ES-I3 (cell line): ENCODE data around the gene SCOC.
"Not testable (repeated sequence)": the region's sequence is repeated elsewhere in the genome, so short reads cannot be mapped to it uniquely, and the experiment has no call there.

Source experiments
- H3K36me3 ChIP-seq: 2 replicates; pipeline ENCODE4 v1.6.1; 2013; ENCODE audit warnings: mild to moderate bottlenecking, low read length, control low read depth, moderate library complexity; ENCODE audit not compliant: insufficient read depth
- H3K4me1 ChIP-seq: 2 replicates; pipeline ENCODE4 v1.6.1; 2013; ENCODE audit warnings: mild to moderate bottlenecking, control low read depth, low read length; ENCODE audit not compliant: insufficient read depth
- H3K9ac ChIP-seq: 2 replicates; pipeline ENCODE4 v1.6.1; 2013; ENCODE audit warnings: low read depth, mild to moderate bottlenecking, low read length, moderate library complexity
- H3K9me3 ChIP-seq: 2 replicates; pipeline ENCODE4 v1.6.1; 2013; ENCODE audit warnings: mild to moderate bottlenecking, low read length, moderate library complexity; ENCODE audit not compliant: control insufficient read depth, insufficient read depth

SCOC gene

DNA sequence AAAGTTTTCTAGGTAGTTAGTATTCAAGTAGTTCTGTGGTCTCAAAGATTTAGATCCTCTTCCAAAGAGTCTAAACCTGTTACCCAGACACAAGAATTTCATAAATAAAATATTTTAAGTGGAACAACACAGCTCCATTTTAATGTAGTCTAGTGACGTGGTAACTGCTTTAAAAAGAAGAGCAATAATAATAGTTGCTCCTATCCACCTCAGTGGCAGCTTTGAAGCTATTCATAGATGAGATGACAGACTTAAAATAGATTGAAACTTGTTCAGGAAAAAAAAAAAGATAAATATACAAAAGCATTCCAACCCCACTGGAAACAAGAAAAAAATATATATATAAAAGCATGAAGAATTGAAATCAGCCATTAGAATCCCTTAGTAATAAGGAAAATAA is 14.6 kb downstream of the SCOC start:
- no peaks in the 10 kb centered on the region for H3K9me3 ChIP-seq
- H3K36me3 ChIP-seq = no peaks in the 10 kb centered on the region
- no peak overlapping the region for H3K9ac ChIP-seq
- H3K4me1 ChIP-seq = no peaks in the 10 kb centered on the region

DNA sequence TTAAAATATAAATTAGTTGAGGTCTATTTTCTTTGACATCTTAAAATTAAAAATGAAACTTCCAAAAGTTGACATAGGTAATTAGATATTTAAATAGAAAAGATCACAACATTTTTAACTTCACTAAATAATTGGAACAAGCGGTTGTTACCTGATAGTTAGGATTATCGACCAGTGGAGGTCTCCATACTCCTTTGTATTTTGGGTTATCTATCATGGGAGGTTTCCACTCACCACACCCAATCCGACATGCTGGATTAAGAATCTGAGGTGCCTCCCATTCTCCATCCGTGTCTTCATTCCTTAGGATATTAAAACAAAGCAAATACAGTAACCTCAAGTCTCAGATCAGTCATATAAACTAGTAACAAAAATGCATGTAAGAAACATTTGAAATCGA is 22.2 kb downstream of the SCOC start:
- H3K4me1 ChIP-seq = no peaks in the 10 kb centered on the region
- H3K9ac ChIP-seq = no peak overlapping the region
- no peaks in the 10 kb centered on the region for H3K9me3 ChIP-seq
- no peaks in the 10 kb centered on the region for H3K36me3 ChIP-seq

DNA sequence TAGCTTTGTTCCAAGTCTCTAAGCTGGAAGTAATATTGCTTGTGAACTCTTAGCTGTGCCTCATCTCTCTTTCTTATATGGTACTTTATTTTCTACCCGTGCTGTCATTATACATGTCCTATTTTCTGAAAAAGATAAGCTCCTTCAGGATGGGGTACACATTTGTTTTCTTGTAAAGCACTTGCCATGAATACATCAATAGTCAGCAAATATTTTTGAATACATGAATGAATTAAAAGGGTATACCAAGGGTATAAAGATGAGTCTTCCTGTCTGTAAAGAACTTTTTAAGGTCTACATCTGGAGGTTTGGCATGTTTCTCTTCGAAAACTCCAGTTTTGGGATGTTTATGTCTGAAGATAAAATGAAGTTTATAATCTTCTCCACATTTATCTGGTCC is 26.7 kb downstream of the SCOC start:
- Histone ChIP-seq H3K9ac (no peak overlapping the region), H3K9me3 (no peaks in the 10 kb centered on the region), H3K4me1 (no peaks in the 10 kb centered on the region), H3K36me3 (no peaks in the 10 kb centered on the region)

DNA sequence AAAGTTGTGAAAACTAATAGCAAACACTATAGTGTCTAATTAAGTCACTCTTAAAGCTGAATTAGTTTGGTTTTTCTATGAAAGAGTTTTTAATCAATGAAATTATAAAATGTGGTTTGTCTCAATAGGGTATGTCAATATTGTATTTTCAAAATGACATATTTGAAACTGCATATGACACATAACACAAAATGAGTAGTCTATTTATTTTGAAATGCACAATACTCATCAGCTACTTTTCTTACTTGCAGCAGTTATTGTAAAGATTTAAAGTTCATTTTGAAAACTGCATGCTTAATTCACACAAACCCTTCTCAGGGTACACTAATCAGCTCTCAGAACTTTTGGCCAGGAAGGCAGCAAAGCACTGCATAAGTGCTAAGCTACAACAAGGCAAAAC is 32.8 kb downstream of the SCOC start:
- Histone ChIP-seq H3K4me1 (no peaks in the 10 kb centered on the region), H3K36me3 (no peaks in the 10 kb centered on the region; the same call in 1 of the 2 replicates), H3K9ac (no peak overlapping the region), H3K9me3 (no peaks in the 10 kb centered on the region)

DNA sequence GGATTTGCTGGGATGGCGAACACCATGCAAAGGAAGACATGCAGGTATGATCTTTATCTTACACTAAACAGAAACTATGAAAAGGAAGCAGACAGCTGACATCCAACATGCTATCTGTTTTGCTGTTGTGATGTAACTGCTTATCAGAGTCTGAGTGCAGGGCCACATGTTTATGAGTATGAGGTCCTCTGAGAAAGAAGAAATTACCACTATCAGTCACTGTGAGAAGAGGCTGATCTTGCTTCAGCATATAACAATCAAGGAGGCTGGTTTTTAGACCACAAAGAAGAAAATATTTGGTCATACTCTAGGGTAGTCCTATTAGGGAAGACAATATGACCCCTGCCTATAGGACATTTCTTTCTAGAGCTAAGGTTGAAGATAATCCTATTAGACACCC is 35.5 kb downstream of the SCOC start:
- H3K4me1 ChIP-seq = no peaks in the 10 kb centered on the region
- no peak overlapping the region for H3K9ac ChIP-seq
- H3K9me3 ChIP-seq = no peaks in the 10 kb centered on the region
- H3K36me3 ChIP-seq = no peaks in the 10 kb centered on the region; the same call in 1 of the 2 replicates

DNA sequence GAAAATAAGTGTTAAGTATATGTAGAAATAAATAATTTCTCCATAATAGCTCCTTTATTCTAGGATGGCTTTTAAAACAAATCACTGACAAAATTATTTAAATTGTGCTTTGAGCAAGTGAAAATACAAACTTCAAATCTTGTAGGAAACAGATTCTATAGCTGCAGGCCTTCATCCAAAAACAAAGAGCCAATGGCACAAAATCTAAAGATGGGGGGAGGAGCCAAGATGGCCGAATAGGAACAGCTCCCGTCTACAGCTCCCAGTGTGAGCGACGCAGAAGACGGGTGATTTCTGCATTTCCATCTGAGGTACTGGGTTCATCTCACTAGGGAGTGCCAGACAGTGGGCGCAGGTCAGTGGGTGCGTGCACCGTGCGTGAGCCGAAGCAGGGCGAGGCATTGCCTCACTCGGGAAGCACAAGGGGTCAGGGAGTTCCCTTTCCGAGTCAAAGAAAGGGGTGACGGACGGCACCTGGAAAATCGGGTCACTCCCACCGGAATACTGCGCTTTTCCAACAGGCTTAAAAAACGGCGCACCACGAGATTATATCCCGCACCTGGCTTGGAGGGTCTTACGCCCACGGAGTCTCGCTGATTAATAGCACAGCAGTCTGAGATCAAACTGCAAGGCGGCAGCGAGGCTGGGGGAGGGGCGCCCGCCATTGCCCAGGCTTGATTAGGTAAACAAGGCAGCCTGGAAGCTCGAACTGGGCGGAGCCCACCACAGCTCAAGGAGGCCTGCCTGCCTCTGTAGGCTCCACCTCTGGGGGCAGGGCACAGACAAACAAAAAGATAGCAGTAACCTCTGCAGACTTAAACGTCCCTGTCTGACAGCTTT is 39.9 kb downstream of the SCOC start:
- H3K36me3 ChIP-seq, H3K9me3 ChIP-seq, H3K4me1 ChIP-seq, H3K9ac ChIP-seq: not testable (repeated sequence)

DNA sequence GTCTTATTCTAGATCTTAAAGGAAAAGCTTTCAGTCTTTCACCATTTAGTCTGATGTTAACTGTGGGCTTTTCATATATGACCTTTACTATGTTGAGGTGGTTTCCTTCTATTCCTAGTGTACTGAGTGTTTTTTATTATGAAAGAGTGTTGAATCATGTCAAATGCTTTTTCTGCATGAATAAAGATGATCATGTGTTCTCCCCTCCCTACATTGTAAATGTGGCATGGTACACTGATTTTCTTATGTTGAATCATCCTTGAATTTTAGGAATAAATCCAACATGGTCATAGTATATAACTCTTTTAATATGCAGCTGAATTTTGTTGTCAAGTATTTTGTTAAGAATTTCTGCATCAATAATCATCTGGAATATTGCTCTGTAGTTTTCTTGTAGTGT is 49.7 kb downstream of the SCOC start:
- Histone ChIP-seq H3K9ac (no peak overlapping the region), H3K9me3 (no peaks in the 10 kb centered on the region), H3K4me1 (0 out of 2 replicates have a peak, but pooled peaks cover 4% of the 10 kb centered on the region), H3K36me3 (no peaks in the 10 kb centered on the region)

DNA sequence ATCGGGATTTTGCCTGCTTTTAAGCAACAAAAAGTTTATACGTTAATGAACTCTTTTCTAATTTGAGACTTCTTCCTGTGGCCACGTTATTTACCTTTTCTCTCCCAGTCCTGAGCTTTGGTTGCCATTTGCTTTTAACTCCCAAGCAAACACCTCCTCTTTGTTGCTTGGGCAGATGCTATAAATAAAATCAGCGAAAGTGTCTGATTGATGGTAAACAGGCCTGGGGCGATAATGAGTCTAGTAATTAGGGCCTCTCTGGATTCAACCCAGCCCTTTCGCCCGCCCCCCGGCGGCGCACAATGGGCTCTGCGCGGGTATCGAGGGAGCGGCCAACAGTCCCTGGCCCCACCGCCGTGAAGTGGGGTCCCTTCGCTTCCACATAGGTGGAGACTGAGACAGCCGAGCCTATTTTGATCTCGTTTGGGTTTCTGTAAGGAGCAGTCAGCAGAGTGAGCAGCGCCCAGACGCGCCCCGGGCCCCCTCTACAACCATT is 53.2 kb downstream of the SCOC start:
- Histone ChIP-seq H3K9ac (peak overlapping the region; percentile 89), H3K36me3 (no peaks in the 10 kb centered on the region), H3K9me3 (no peaks in the 10 kb centered on the region), H3K4me1 (peaks cover 8% of the 10 kb centered on the region; the same call in 1 of the 2 replicates)

DNA sequence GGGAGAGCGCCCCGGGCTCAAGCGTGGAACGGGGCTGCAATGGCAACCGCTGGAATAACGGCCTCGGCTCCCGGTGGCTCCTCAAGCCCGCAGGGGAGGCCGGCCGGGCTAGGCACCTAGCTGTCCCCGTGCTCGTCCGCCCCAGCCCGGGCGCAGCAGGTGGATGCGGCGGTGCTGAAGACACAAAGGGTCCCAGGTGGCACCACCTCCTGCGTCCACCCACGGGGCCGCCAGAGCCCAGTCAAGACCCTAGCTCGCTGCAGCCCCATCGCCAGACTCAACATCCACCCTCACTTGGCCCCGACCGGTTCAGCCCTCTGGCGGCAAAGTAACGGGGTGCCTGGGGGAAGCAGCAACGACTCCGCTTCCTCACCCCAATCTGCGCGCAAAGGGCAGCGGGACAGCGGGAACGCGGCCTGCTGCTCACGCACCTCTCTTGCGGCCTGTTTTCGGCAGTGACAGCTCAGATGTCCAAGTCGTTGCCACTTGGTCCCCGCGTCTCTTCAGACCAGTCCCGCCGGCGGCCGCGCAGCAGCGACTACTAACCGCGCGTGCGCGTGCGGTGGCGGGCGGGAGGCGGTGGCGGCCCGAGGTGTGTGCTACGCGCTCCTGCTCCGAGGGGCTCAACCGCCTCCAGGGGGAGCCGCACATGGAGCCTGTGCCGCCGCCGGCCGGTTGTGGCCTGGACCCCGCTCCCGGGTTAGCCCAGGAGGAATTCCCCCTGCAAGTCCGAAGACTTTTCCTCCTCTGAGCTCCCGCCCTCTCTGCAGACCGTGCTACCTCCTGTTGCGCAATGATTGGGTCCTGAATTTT is 53.9 kb downstream of the SCOC start, which contains the start of gene CLGN:
TSS of gene CLGN (minus strand) at position 543 of the 813 bp plus-strand sequence. CDS start 14,570 bp downstream, outside the sequence.
- H3K4me1 ChIP-seq = peaks cover 8% of the 10 kb centered on the region; the same call in 1 of the 2 replicates
- H3K9ac ChIP-seq = peak within 1 kb of the TSS; percentile 89
- H3K9me3 ChIP-seq = no peaks in the 10 kb centered on the region
- no peaks in the 10 kb centered on the region for H3K36me3 ChIP-seq

DNA sequence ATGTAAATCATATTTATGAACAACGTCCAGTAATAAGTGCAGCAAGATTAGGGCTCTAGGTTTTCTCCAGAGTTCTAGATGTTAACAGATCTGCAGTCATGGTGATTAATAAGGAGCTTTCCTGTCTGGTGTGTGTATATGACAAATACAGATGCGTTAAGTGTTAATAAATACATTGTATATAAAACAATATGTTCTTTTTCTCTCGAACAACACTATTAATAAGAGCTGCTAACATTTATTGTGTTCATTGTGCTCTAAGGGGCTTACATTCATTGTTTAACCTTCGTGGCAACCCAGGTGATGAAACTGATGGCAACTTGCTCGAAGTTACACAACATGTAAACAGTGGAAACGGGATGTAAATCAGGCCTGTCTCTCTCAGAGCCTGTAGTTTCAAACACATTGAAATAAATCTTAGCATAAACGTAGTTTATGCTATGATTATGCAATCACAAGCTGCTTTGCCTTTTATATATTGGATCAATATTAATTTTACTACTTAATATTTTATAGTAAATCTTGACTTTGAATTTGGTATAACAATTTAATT is 54.5 kb downstream of the SCOC start:
- Histone ChIP-seq H3K9ac (peak overlapping the region; percentile 89), H3K9me3 (no peaks in the 10 kb centered on the region), H3K36me3 (no peaks in the 10 kb centered on the region), H3K4me1 (peaks cover 8% of the 10 kb centered on the region; the same call in 1 of the 2 replicates)
